NCI-H524 (cell line): ENCODE results near the gene FIG4.
"Not testable (repeated sequence)": the region's sequence is repeated elsewhere in the genome, so short reads cannot be mapped to it uniquely, and the experiment has no call there.

Experiments
- DNase-seq, 2 experiments: peaks; one replicate each; lab custom pipeline; 2025; lab: John Stamatoyannopoulos, UW

Gene FIG4

GRCh38 chr6:109852713-109853112 is 161.6 kb downstream of the FIG4 start:
- no peak for DNase-seq

- DNase-seq, result peak in 1 of 2 experiments; percentile 59
Measured at GRCh38 chr6:109853426-109853825, 162.3 kb downstream of the FIG4 start.

GRCh38 chr6:109853951-109854350 is 162.9 kb downstream of the FIG4 start:
- DNase-seq, result no peak

GRCh38 chr6:109854541-109855308 is 163.6 kb downstream of the FIG4 start:
- no peak for DNase-seq

GRCh38 chr6:109855476-109856040 is 164.5 kb downstream of the FIG4 start:
- DNase-seq, result not testable (repeated sequence)

- DNase-seq, result no peak
Measured at GRCh38 chr6:109861946-109862345, 170.8 kb downstream of the FIG4 start.

GRCh38 chr6:109864050-109864449 is 173.0 kb downstream of the FIG4 start:
- no peak for DNase-seq

- no peak for DNase-seq
Measured at GRCh38 chr6:109865968-109866367, 174.9 kb downstream of the FIG4 start.

GRCh38 chr6:109867009-109867969 is 176.2 kb downstream of the FIG4 start:
- DNase-seq, result peak in 1 of 2 experiments; percentile 18

GRCh38 chr6:109867970-109868358 is 176.9 kb downstream of the FIG4 start:
- DNase-seq, result no peak

GRCh38 chr6:109869398-109870088 is 178.4 kb downstream of the FIG4 start:
- DNase-seq, result not testable (repeated sequence)

- no peak for DNase-seq
Measured at GRCh38 chr6:109870089-109870410, 179.0 kb downstream of the FIG4 start.

- DNase-seq, result no peak
Measured at GRCh38 chr6:109872549-109872948, 181.5 kb downstream of the FIG4 start.

- DNase-seq, result no peak
Measured at GRCh38 chr6:109872968-109873545, 182.0 kb downstream of the FIG4 start.

GRCh38 chr6:109874086-109874485 is 183.0 kb downstream of the FIG4 start:
- DNase-seq, result no peak

- DNase-seq, result no peak
Measured at GRCh38 chr6:109874621-109875020, 183.5 kb downstream of the FIG4 start.
